Right hindlimb (tissue), 1 donor: ENCODE data around the gene EDIL3.

Source experiments
- DNase-seq: peaks from one replicate; pipeline ENCODE4 v3.0.0-alpha.2; 2018

The EDIL3 gene

DNA sequence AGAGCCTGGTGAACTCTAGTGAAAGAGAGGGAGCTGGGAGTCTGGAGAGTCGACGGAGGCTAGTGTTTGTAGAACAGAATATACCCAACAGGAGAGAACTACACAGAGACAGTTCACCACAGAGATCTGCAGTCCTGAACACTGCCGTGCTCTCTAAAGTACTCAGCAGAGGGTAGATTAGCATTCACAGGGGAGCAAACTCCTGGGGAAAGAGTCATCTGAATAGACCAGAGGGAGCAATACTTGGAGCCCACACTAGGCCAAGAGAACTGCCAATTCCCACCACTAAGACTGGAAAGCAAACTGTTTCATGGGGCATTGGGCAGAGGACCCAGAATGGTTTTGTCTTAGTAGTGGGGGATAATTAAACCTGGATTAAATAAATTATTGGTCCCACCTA lies 235.6 kb downstream of the EDIL3 start:
- no peak for DNase-seq

DNA sequence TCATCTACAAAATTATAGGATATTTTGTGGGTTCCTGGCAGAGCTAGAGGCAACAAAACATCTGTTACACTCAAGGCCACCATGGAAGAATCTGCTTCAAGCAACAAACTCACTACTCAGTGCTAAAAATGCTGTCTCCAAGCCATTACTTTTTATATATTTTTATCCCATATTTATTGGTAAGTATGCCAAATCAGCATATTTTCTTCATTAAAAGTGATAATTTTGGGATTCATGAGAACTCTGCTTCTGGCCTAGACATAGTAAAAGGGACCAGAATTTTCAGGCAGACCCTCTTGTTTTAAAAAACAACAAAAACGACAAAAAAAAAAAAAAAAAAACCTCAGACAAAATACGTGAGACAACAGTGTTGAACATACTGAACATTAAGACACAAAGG lies 236.0 kb downstream of the EDIL3 start:
- DNase-seq: no peak

DNA sequence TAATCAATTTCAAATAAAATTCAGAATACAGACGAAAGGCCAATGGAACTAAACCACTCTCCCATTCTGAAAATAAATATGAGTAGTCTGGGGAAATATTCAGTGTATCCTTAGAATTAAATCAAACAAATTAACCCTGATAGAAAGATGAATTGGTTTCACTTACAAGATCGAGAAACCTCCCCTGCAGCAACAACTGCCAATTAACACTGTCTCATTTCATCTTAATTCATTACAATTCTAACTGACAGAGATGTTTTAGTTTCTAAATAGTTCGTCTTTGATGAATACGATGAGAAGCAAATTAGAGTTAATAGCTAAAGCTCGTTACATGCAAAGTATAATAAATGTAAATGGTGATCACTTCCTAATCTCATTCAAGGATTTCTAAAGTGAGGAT lies 247.1 kb downstream of the EDIL3 start:
- DNase-seq: no peak

DNA sequence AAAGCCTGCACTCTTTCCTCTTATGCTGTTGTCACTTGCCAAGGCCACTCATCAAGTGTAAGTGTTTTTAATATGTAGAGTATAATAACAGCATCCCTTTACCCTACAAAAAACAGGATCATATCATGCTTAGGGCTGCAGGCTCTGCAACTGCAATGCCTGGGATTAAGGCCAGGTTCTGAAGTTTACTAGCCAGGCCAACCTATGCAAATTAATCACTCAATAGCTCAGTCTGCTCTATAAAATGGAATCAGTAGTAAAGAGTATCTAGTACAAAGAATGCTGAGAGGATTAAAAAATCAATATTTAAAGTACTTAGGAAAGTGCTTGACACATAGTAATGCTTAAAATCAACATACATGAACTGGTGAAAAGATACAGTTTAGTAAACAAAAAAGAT lies 253.3 kb downstream of the EDIL3 start:
- no peak for DNase-seq

DNA sequence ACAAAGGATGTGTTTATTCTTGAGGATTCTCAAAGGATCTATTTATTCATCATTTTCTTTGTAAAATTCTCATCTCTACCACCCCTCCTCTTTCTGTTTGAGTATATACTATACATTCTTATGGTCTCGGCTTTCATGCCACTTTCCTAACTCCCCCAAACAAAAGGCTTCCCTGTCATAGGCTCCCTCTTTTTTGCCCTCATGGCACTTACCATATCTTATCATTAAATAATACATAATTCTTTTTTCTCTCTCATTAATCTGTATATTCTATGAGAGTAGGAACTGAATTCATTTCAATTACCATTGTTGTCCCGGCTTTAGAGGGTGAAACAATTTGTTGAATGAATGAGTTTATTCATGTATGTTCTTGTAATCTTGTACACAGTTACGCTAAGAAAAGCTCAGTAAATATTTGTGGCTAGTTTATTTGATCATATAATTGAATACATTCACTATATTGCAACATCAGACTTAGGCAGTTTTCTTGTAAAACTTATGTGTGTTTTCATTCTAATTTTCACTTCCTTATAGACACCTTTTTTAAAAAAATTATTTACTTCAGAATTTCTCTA lies 254.6 kb downstream of the EDIL3 start:
- no peak for DNase-seq

DNA sequence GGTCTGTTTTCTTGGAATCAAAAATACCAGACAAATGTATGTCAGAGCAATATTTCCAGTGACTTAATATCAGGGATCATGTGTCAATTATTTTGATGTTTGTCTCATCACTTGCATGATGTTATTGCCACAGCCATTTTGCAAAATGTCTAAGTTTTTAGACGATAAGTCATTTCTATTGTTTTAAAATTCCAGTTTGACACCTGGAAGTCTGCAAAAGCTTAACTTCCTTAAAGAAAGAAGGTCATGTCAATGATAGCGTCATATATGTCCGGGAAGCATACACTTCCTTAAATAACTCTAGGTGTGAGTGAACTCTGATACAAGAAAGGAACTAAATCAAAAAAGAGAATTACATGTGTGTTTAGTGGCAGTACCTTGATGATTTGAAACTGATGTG lies 259.5 kb downstream of the EDIL3 start:
- no peak for DNase-seq

DNA sequence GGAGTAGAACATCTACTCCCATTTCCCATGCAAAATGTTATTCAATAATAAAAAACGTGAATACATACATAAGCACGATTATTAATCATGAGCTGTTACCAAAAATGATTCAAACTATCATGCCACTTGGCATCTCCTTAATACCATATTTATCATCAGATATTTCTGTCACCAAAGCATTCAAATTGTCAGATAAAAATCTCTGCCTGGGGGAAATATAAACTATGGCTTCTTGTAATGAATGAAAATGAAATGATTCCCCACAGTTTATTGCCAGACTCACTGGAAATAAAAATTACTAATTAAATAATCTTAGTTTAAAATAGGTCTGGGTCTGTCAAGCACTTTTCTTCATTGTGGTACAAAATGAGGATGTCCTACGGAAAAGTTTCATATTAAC lies 265.4 kb downstream of the EDIL3 start:
- no peak for DNase-seq

DNA sequence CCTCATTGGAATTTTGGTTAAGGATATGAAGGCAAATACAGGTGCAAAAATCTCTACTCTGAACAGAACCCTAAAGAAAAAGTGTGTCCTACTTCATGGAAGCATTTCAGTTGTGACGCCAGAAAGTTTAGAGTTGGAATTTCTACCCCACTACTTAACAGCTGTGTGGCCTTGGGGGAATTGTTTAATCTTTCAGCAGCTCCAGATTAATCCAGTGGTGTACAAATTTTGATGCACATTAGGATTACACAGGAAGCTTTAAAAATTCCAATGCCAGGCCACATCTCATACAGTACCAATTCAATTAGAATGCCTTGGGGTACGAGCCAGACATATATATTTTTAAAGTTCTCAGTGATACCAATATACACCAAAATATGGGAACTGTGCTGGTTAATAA lies 266.1 kb downstream of the EDIL3 start:
- DNase-seq: no peak

DNA sequence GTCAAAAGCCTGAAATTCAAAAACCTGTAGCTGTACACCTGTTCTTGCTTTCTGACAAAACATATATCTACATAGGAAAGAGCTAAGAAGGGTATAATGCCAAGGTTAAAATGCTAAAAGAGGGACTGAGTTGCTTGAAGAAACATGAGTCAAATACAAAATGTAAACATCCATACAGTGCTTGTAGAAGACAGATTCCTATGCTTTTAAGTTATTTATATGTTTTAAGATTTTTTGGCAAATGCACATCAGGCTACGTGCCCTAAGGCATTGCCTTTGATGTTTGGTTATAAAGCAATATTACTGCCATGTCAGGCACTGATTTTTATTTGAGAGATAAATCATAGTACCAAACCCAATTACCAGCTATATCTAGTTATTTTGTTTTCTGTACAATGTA lies 269.0 kb downstream of the EDIL3 start:
- no peak for DNase-seq

DNA sequence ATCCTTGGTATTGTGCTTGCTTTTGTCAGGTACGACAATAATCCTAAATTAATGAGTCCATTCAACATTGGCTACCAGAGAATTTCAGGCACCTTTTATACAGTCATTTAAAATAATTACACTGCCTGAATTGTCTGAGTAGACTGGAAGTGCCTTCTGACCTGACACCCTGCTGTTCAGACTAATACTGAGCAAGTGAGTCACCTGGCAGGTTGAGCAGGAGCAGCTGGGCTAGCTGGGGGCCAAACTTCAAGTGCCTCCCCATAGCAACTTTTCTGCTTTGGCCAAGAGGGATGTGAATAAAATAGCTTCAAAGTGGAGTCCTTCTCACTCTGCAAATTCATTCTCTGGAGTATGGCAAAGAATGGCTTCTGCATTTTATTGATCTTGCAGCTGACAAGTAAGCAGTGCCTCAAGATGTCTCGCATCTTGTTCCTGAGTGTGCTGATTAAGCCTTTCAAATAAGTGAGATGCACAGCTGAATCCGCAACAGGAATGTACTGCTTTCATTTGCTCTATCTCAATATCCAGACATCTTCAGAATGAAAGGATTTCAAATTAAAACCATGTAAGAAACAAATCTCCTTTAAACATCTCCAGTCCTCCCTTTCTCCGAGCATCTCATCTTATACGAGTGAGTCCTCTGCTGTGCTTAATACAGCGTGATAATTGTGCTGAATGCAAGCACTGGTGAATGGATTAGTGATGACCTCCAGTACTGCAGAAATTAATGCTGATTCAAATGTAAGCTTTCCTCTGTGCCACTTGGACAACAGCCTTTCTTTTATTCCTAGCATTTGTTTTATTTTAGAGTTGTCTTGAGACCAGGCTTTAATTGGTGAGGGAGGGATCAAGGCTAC lies 271.2 kb downstream of the EDIL3 start:
- no peak for DNase-seq

DNA sequence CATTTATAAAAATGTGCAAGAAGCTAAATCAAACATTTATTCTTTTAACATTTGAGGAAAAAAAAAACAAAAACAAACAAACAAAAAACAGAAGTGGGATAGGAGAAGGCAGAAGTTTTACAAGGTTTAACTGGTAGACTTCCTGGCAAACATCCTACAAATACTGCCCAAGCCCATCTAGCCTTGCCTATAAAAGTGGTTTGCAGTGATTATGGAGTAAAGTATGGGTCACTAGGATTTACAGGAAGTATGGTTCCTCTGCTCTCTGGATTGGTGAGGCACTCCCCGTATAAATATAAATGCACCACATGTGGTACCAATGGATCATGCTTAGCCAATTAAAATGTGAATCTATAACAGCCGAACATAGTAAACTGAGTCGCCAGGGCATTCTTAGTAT lies 291.9 kb downstream of the EDIL3 start:
- no peak for DNase-seq

DNA sequence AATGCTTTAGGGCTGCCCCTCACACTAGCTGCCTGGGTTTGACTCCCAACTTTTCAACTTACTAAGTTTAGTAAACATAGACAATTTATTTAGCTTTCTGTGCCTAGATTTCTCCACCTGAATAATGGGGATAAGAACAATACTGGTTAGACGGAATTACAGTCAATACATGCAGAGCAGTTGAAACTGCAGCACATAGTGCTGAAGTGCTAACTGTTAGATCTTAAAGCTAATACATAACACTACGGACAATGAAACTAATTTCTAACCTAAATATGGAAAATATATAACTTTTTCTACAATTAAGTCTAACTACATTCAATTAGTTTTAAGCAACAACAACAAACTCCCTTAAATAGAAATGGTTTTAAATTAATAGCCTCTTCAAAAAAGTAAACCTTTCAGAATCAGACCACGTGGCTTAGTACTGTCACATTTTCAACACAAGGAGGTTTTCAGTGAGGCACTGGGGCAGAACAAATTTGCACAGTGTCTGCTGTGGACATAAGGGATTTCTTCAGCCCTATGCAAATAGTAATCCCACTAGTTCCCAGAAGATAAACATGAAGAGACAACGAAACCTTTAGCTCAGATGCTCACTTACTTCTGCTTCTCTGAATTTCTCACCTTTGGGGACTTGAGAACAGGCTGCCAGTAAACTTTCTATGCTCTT lies 293.4 kb downstream of the EDIL3 start:
- no peak for DNase-seq

DNA sequence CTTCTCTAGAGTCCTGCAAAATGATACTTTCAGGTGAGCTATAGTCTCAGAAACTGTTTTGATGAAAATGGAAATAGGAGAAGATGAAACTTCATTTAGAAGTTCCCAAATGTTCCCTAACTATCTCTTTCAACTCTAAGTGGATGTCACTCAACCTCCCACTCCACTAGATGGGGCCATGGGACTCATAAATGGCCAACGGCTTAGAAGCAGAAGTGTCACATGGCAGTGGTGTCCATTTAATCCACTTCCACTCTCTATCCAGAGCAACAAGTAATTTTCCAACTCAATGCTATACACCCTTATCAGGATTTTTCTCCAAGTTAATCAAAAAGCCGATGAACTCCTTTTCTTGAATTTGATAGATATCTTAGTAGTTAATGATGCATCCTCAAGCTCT lies 295.7 kb downstream of the EDIL3 start:
- no peak for DNase-seq

DNA sequence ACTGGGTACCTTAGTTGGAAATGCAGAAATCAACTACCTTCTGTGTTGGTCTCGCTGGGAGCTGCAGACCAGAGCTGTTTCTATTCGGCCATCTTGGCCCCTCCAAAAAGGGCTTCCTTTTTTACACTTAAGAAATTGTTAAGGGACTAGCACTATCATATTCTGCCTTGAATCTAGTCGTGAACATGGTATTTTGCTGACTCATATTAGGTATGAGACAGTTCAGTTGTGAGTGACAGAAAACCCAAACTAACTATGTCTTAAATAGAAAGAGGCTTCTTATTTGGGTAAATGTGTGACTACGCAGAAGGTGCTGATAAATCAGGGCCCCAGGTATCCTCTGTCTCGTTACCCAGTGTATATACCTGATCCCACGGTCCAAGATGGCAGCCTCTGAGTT lies 298.2 kb downstream of the EDIL3 start:
- no peak for DNase-seq

DNA sequence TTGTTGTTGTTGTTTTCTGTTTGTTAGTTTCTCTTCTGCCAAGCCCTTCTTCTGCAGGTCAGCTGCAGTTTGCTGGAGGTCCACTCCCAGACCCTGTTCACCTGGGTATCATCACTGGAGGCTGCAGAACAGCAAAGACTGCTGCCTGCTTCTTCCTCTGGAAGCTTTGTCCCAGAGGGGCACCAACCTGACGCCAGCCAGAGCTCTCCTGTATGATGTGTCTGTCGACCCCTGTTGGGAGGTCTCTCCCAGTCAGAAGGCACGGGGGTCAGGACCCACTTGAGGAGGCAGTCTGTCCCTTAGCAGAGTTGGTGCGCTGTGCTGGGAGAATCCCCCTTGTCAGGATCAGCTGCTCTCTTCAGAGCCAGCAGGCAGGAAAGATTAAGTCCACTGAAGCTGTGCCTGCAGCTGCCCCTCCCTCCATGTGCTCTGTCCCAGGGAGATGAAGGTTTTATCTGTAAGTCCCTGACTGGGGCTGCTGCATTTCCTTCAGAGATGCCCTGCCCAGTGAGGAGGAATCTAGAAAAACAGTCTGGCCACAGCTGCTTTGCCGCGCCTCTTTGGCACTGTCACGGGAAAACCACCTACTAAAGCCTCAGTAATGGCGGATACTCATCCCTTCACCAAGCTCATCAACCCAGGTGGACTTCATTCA lies 299.2 kb downstream of the EDIL3 start:
- DNase-seq: no peak

DNA sequence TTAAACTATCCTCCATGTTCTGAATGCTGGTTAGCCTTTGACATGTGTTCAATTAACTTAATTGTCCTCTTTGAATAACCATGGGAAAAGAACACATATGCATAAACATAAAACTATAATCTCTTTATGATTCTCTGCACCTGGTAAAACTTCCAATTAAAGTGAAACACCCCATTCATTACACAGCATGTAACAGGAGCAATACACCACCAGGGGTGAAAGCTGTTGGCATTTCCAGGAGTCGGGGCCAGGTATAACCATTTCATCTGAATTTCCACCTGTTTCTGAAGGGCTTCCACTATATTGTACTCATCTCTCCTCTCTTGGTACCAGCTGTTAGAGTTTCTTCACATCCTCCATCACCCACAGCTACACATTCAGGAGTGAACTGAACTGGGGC lies 303.8 kb downstream of the EDIL3 start:
- no peak for DNase-seq

DNA sequence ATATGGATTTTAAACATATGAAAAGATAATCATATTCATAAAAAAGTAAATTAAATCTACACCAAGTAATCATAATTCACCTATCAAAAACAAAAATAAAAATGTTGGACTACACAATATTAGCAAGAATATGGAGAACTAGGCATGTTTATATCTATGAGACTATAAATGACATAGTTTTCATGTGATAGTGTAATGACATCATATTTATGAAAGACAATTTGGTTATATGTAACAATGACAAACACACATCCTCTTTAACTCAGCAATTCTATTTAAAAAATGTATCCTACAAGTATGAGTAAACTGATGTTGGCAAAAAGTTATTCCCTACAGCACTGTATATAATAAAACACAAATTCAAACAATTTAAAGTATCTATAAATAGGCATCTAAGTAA lies 312.3 kb downstream of the EDIL3 start:
- no peak for DNase-seq

DNA sequence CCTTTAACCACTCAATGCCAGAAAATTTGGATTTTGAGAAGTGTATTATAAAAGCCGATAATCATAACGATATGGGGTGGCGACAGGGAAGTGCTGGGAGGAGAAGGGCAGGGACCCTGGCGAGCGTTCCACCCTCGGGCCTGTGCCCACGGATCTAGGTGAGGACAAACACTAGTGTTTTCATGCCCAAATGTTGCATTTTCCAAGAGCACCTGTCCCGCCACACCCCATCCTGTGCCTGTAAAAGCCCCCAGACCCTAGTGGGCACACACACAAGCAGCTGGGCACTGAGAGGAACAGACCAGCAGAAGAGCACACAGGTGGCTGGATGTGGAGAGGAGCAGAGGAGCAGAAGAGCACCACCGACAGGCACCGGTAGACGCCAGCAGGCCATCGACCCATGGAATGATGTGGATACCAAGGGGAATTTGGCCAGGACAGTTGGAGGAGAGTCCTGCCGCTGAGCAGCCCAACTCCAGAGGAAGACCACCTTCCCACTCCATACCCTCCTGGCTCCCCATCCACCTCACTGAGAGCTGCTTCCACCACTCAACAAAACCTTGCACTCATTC lies 315.0 kb downstream of the EDIL3 start:
- no peak for DNase-seq

DNA sequence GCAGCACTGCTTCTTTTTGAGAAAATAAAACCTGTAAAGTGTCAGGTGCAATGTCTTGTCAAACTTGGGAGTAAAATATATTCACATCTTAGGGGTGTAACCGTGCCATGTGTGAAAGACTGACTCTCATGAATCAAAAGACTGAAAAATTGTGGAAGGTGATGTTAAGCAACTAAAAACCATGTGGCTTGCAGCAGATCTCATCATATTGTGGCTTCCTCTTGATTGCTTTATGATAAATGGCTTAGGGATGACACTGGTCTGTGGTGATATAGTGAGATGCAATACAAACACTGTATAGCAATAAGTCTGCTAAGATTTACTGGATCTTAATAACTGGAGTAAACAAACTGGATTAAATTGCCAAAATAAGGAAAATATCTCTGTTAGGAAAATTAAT lies 321.6 kb downstream of the EDIL3 start:
- DNase-seq: no peak

DNA sequence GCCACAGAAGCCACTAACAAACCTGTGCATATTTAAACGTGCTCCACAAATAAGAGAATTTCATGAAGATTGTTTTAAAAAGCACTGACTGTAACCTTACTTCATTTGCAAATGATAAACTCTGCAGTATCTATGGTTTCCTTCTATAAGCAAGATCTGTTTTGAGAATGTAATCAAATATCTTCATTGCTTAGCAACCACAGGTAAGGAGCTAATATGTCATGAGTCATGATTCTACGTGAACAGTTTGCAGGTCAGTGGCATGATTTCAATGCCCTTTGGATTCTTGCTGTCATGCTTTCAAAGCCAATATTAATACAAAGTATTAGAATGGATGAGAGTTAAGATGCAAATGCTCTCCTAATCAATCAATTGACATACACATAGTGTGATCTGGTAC lies 325.0 kb downstream of the EDIL3 start:
- DNase-seq: no peak

DNA sequence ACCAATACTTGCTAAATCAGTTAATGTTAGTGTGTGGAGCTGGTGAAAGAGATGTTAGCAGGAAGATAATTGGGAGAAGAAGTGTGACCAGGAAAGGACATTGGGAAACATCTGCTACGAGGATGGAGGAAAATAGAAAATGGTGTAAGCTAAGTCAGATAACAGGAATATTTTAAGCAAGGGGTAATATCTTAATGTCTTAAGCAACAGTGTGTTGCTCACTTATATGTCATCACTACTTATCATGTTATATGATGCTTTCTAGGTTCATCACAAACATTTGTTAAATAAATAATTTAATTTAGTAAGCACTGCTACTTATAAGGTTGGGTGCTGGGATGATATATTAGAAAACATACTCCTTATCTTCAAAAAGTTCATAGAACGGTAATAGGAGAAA lies 326.1 kb downstream of the EDIL3 start:
- no peak for DNase-seq

DNA sequence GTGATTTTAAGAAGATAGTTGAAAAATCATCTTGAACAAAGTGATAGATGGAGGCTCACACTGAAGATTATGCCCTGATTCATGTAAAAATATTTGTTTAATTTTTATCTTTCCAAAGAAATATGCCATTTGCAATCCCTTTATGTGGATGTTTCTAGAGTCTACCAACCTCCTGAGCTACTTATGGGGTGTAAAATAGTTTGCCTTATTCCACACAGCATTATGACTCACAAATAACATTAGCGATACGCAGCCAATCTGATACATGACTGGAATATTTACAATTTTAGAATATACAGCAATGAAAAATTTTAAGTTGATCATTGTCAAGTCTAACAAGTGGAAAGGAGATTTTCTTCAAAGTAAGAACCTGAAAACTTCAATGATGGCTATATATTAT lies 327.5 kb downstream of the EDIL3 start:
- DNase-seq: no peak

DNA sequence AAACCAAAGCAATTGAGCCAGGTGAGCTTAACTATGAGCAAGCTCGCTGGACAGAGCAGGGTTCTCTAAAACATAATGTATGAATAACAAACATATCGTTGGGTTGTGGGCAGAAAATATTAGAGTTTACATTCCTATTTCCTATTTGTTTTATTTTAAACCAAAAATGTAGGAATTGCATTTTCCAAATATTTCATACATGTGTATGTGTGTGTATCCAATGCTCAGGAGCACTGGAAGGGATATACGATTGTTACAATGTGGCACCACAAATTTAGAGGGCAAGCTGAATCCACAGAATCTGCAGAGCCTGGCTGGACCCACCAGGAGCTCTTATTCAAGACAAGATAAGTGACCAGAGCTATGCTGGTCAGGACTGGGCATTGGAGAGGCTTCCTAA lies 338.7 kb downstream of the EDIL3 start:
- DNase-seq: no peak

DNA sequence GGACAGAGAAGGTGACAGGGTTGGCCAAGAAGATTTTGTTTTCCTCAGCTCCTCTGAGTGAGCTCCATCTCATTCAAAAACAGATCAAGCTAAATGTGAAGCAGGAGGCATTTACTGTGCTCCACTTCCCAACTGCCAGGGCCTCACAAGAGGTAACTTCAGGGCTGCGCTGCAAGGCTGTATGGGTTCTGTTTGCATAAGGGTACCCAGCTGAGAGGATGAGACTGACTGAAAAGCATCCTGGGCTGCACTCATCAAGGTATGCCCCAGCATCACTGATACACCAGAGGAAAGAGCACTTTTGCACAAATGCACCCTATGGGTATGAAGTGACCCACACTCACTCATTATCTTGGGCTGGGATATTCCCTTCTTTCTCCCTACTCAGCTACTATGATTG lies 347.8 kb downstream of the EDIL3 start:
- DNase-seq: no peak
